H1 (cell line): Measurements from ENCODE around the gene AURKAIP1. TPM values are rescaled to one million over a fixed set of nuclear protein-coding genes. Genes with fewer than 3 reads are reported as not detected.

Experiments
- CTCF ChIA-PET: fragments of 300-600 bp; sonication (Branson Sonifier 250); formaldehyde crosslinking; loops from one replicate; lab custom pipeline; 2021; ENCODE audit not compliant: partially characterized antibody; lab: Charles Lee
- POLR2A ChIA-PET: fragments of 300-600 bp; sonication (Branson Sonifier 250); formaldehyde crosslinking; loops from one replicate; lab custom pipeline; 2021; ENCODE audit warnings: inconsistent platforms; ENCODE audit not compliant: partially characterized antibody; lab: Charles Lee
- DNase-seq, 2 experiments: peaks; one replicate each; pipeline versions ENCODE4 v3.0.0 to v3.0.0-alpha.2; 2010 to 2022; ENCODE audit warnings: low spot score in 2 of 2, low read depth in 1 of 2, mixed read lengths in 1 of 2
- FAIRE-seq: peaks from 2 replicates; lab custom pipeline; 2011; peaks lifted over from hg19 to GRCh38; lab: Jason Lieb, UNC
- H2AFZ ChIP-seq: 2 replicates; pipeline ENCODE4 v1.8.1; 2012; ENCODE audit warnings: low read length, inconsistent platforms
- H2AK5ac ChIP-seq: 2 replicates; pipeline ENCODE4 v1.6.1; 2013; ENCODE audit warnings: low read depth, low read length
- H2BK120ac ChIP-seq: replicated peaks from 2 replicates; pipeline ENCODE3; 2013; ENCODE audit warnings: low read depth, low read length, inconsistent platforms
- H2BK12ac ChIP-seq: 2 replicates; pipeline ENCODE4 v1.6.1; 2013; ENCODE audit warnings: low read depth, low read length
- H2BK15ac ChIP-seq: 2 replicates; pipeline ENCODE4 v1.6.1; 2013; ENCODE audit warnings: low read length
- H2BK20ac ChIP-seq: 2 replicates; pipeline ENCODE4 v1.6.1; 2013; ENCODE audit warnings: low read length
- H2BK5ac ChIP-seq: 2 replicates; pipeline ENCODE4 v1.6.1; 2013; ENCODE audit warnings: low read depth, low read length
- H3K14ac ChIP-seq: 2 replicates; pipeline ENCODE4 v1.6.1; 2013; ENCODE audit warnings: inconsistent platforms; ENCODE audit not compliant: insufficient read length
- H3K18ac ChIP-seq: 2 replicates; pipeline ENCODE4 v1.6.1; 2013; ENCODE audit warnings: low read length; ENCODE audit errors: extremely low read depth
- H3K23ac ChIP-seq: 2 replicates; pipeline ENCODE4 v1.6.1; 2013; ENCODE audit warnings: inconsistent platforms; ENCODE audit not compliant: insufficient read length
- H3K23me2 ChIP-seq: 2 replicates; pipeline ENCODE4 v1.6.1; 2013; ENCODE audit warnings: low read depth, low read length
- H3K27ac ChIP-seq: 2 replicates; pipeline ENCODE4 v1.6.1; 2011; ENCODE audit warnings: low read depth, low read length, inconsistent platforms
- H3K27me3 ChIP-seq, 4 experiments: replicated peaks in 1 of 4; 1 replicate in 1 of 4; 2 replicates in 3 of 4; pipeline versions ENCODE4 v1.6.1 to v1.8.1; 2011 to 2013; ENCODE audit warnings: low read length in 3 of 4, mild to moderate bottlenecking in 3 of 4, inconsistent platforms in 2 of 4, mixed read lengths in 2 of 4, moderate library complexity in 1 of 4; ENCODE audit not compliant: control insufficient read depth in 3 of 4, insufficient read depth in 3 of 4; ENCODE audit errors: extremely low read depth in 1 of 4
- H3K36me3 ChIP-seq, 4 experiments: 2 replicates each; pipeline versions ENCODE4 v1.6.1 to v1.8.1; 2011 to 2013; ENCODE audit warnings: mild to moderate bottlenecking in 4 of 4, low read length in 3 of 4, moderate library complexity in 2 of 4, control low read depth in 1 of 4, inconsistent platforms in 1 of 4; ENCODE audit not compliant: insufficient read depth in 4 of 4, control insufficient read depth in 2 of 4
- H3K4ac ChIP-seq: replicated peaks from 2 replicates; pipeline ENCODE3; 2013; ENCODE audit warnings: low read length, low read depth, mixed read lengths, inconsistent platforms; ENCODE audit not compliant: insufficient read length
- H3K4me1 ChIP-seq, 4 experiments: replicated peaks in 1 of 4; 1 replicate in 1 of 4; 2 replicates in 3 of 4; pipeline versions ENCODE4 v1.6.1 to v1.8.1; 2011 to 2013; ENCODE audit warnings: low read length in 3 of 4, inconsistent platforms in 2 of 4, mixed read lengths in 1 of 4; ENCODE audit not compliant: insufficient read depth in 4 of 4, control insufficient read depth in 3 of 4
- H3K4me2 ChIP-seq, 2 experiments: 2 replicates each; pipeline versions ENCODE4 v1.6.1 to v1.8.1; 2011 to 2013; ENCODE audit warnings: low read depth in 2 of 2, low read length in 2 of 2, control low read depth in 1 of 2, inconsistent platforms in 1 of 2, mild to moderate bottlenecking in 1 of 2; ENCODE audit not compliant: insufficient read depth in 1 of 2
- H3K4me3 ChIP-seq, 4 experiments: fragments of 200-600, 300-600 bp in 1 of 4; sonication (generic), shearing (Covaris generic), sonication (Bioruptor Twin) in 1 of 4; 2 replicates each; pipeline versions ENCODE4 v1.5.1 to v1.8.1; 2011 to 2016; ENCODE audit warnings: low read length in 4 of 4, low read depth in 3 of 4, control low read depth in 2 of 4, inconsistent platforms in 2 of 4, mild to moderate bottlenecking in 2 of 4, mixed read lengths in 1 of 4, moderate library complexity in 1 of 4; ENCODE audit not compliant: insufficient read depth in 2 of 4; ENCODE audit errors: extremely low read depth in 1 of 4
- H3K56ac ChIP-seq: replicated peaks from 2 replicates; pipeline ENCODE3; 2013; ENCODE audit warnings: low read depth, mild to moderate bottlenecking, mixed read lengths, low read length, inconsistent platforms; ENCODE audit not compliant: insufficient read length
- H3K79me1 ChIP-seq: 2 replicates; pipeline ENCODE4 v1.6.1; 2013; ENCODE audit warnings: low read depth, low read length, control low read depth
- H3K79me2 ChIP-seq, 2 experiments: 2 replicates each; pipeline versions ENCODE4 v1.6.1 to v1.8.1; 2012 to 2013; ENCODE audit warnings: low read length in 2 of 2, mild to moderate bottlenecking in 2 of 2, inconsistent platforms in 1 of 2; ENCODE audit not compliant: insufficient read depth in 2 of 2, control insufficient read depth in 1 of 2
- H3K9ac ChIP-seq, 4 experiments: replicated peaks in 1 of 4; 1 replicate in 1 of 4; 2 replicates in 3 of 4; pipeline versions ENCODE4 v1.6.1 to v1.8.1; 2011 to 2013; ENCODE audit warnings: low read depth in 3 of 4, low read length in 3 of 4, control low read depth in 2 of 4, mild to moderate bottlenecking in 2 of 4, moderate library complexity in 2 of 4, inconsistent platforms in 1 of 4; ENCODE audit errors: extremely low read depth in 1 of 4
- H3K9me3 ChIP-seq, 2 experiments: 2 replicates each; pipeline versions ENCODE4 v1.6.1 to v1.8.1; 2012 to 2013; ENCODE audit warnings: mild to moderate bottlenecking in 2 of 2, moderate library complexity in 2 of 2, control low read depth in 1 of 2, inconsistent platforms in 1 of 2, low read depth in 1 of 2, low read length in 1 of 2, mixed read lengths in 1 of 2; ENCODE audit not compliant: insufficient read depth in 2 of 2
- H4K20me1 ChIP-seq, 2 experiments: replicated peaks in 1 of 2; 2 replicates each; pipeline versions ENCODE3 to v1.8.1; 2011 to 2013; ENCODE audit warnings: inconsistent platforms in 2 of 2, low read length in 2 of 2, mild to moderate bottlenecking in 1 of 2; ENCODE audit not compliant: insufficient read depth in 2 of 2, control insufficient read depth in 1 of 2
- H4K5ac ChIP-seq: 2 replicates; pipeline ENCODE4 v1.6.1; 2013; ENCODE audit warnings: low read length, low read depth, mixed read lengths, inconsistent platforms; ENCODE audit not compliant: insufficient read length
- H4K8ac ChIP-seq: 2 replicates; pipeline ENCODE4 v1.8.0; 2013; ENCODE audit warnings: mild to moderate bottlenecking, moderate library complexity, low read length, inconsistent platforms; ENCODE audit not compliant: insufficient read depth; ENCODE audit errors: extremely low read depth
- H4K91ac ChIP-seq: replicated peaks from 2 replicates; pipeline ENCODE3; 2013; ENCODE audit warnings: low read length, mixed read lengths, inconsistent platforms; ENCODE audit not compliant: insufficient read length
- ASH2L ChIP-seq: fragments of 200-600, 300-600 bp; sonication (generic); IDR thresholded peaks from one replicate; pipeline ENCODE4 v1.7.1; 2017; ENCODE audit warnings: low read length
- CEBPB ChIP-seq: IDR thresholded peaks from 2 replicates; pipeline ENCODE4 v1.6.1; 2012; ENCODE audit warnings: low read depth, low read length
- HDAC2 ChIP-seq, 2 experiments: fragments of 300-600 bp in 1 of 2; sonication (generic) in 1 of 2; IDR thresholded peaks; 2 replicates each; pipeline ENCODE4 v1.6.1; 2011 to 2012; ENCODE audit warnings: low read depth in 2 of 2, low read length in 2 of 2, mild to moderate bottlenecking in 2 of 2, moderate library complexity in 2 of 2, borderline replicate concordance in 1 of 2, inconsistent platforms in 1 of 2
- SIN3A ChIP-seq, 2 experiments: IDR thresholded peaks in 1 of 2; conservative IDR thresholded peaks in 1 of 2; 2 replicates each; pipeline ENCODE4 v1.6.1; 2011 to 2012; ENCODE audit warnings: low read length in 2 of 2, improper control_type of control experiment in 1 of 2, low read depth in 1 of 2, mild to moderate bottlenecking in 1 of 2
- TAF1 ChIP-seq: IDR thresholded peaks from 2 replicates; pipeline ENCODE4 v1.6.1; 2011; ENCODE audit warnings: mild to moderate bottlenecking, low read depth, low read length
- WGBS, 2 experiments: shearing (Covaris generic) in 1 of 2; methylation state at CpG; one replicate each; pipeline versions ENCODE4 v1.1.6 to v1.1.7; 2013 to 2015; ENCODE audit warnings: low lambda C conversion rate in 2 of 2, mixed read lengths in 2 of 2, inconsistent platforms in 1 of 2, low coverage in 1 of 2, missing lambda C conversion rate in 1 of 2; ENCODE audit not compliant: insufficient replicate concordance in 2 of 2, insufficient coverage in 1 of 2, insufficient read length in 1 of 2; ENCODE audit errors: extremely low coverage in 1 of 2, missing lambda C conversion rate in 1 of 2; 5-methylcytosine and 5-hydroxymethylcytosine counted together
- polyA plus RNA-seq, 7 experiments: library from polyadenylated mRNA; depleted of rRNA in 3 of 7; stranded (reverse) in 5 of 7; unstranded in 2 of 7; fragments of >200 nt in 5 of 7; fragments of 200-250 nt in 2 of 7; gene quantifications; 1 replicate in 5 of 7; 2 replicates in 1 of 7; 4 replicates in 1 of 7; pipeline versions ENCODE4 v1.2.1 to v1.2.3, GENCODE V29; 2011 to 2013; ENCODE audit warnings: missing spikeins in 2 of 7, mixed read lengths in 2 of 7
- total RNA-seq: library from RNA; stranded (reverse); fragmentation: NEBNext Ultra II Directional; extraction: Animal tissue kit (Norgen Biotek cat#: 25700); gene quantifications from 2 replicates; pipeline ENCODE4 v1.2.1, GENCODE V29; 2021

The AURKAIP1 gene
- total and polyA plus RNA-seq, 2 of the 8 experiments (the other 6 are each of a cell fraction or from before 2014, with no cell fraction given): 87.8 to 194 TPM

DNA sequence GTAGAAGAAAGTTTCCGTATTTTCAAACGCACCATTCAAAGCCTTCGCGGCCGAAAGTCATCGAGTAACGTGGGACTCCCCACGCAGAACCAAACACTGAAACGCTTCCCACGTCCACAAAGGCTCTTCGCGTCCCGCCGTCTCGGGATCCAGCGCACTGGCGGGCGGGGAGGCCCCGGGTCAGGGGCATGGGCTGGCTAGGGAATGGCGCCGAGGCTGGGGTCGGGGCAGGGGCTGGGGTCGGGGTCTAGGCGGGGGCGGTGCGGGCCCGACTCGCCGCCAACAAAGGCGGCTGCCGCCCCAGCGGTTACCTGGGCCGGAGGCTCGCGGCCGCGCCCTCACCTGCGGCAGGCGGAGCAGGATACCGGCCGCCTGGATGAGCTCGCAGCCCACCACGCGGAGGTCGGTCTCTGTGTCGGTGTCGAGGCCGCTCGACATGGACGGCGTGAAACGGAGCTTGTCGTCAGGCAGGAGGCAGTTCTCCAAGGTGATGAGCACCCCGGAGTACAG, 23.7 kb upstream of the AURKAIP1 start:
- POLR2A ChIA-PET: interaction anchor here (0.6 to 33.4 kb wide), 21 partner anchors 2 to 145 kb away, joined by 3 to 719 read pairs (median 4); partner anchors contain the start of genes ANKRD65, AURKAIP1, CCNL2 and MRPL20

More for the DNA sequence above, 23.7 kb upstream of the AURKAIP1 start:
- peak overlapping the region; percentile 95 for H4K91ac ChIP-seq
- peaks cover 10 to 21% of the 10 kb centered on the region in 2 experiments for H4K20me1 ChIP-seq
- peak overlapping the region; percentile 87 to 97 (median 96) for H3K9ac ChIP-seq
- no peak overlapping the region for H2BK20ac ChIP-seq
- peak overlapping the region; percentile 96; the same call in 1 of the 2 replicates for H4K8ac ChIP-seq
- H4K5ac ChIP-seq: peak overlapping the region; percentile 40
- peaks cover 15% of the 10 kb centered on the region for H3K79me1 ChIP-seq
- CTCF ChIA-PET: interaction anchor here (0.7 to 3.1 kb wide), 10 partner anchors 10 to 94 kb away, joined by 3 to 19 read pairs (median 4); partner anchors contain the start of gene AURKAIP1
- peak overlapping the region; percentile 93 to 95 (median 94) for H3K4me3 ChIP-seq
- no peak overlapping the region for H2BK120ac ChIP-seq
- WGBS, 2 experiments: 1% methylated on average over 26 of the region's 54 CpGs; no CpG with 5 or more reads in 1 of the 2 experiments
- peak overlapping the region; percentile 50 for H3K56ac ChIP-seq
- no peaks in the 10 kb centered on the region for H3K9me3 ChIP-seq
- peak; percentile 42 for TF ChIP-seq ASH2L
- TF ChIP-seq TAF1: no peak
- 0 out of 4 replicates have a peak, but pooled peaks of 1 of the 2 experiments have one; percentile 8 for TF ChIP-seq HDAC2 (IDR thresholded peaks at IDR 0.05; ENCODE audit: borderline replicate concordance in 1 of 2, low read depth in 2 of 2, low read length in 2 of 2)
- 0 out of 4 replicates have a peak, but pooled peaks of 1 of the 2 experiments have one; percentile 26 for TF ChIP-seq SIN3A (conservative IDR thresholded peaks at IDR 0.05 in 1 of 2, IDR thresholded peaks at IDR 0.05 in 1 of 2; ENCODE audit: low read depth in 1 of 2, low read length in 2 of 2)
- no peak for TF ChIP-seq CEBPB
- no peak overlapping the region for H3K23ac ChIP-seq
- FAIRE-seq (no peak), DNase-seq (no peak)
- peak overlapping the region; percentile 87 for H2BK5ac ChIP-seq
- H3K4me2 ChIP-seq: peak overlapping the region; percentile 81 to 89
- H3K36me3 ChIP-seq: peaks cover 31 to 65% (median 45%) of the 10 kb centered on the region in 4 experiments
- no peak overlapping the region; the same call in 1 of the 2 replicates for H3K18ac ChIP-seq
- H2AFZ ChIP-seq: no peak overlapping the region
- no peak overlapping the region for H3K4ac ChIP-seq
- H3K79me2 ChIP-seq: peaks cover 6 to 49% of the 10 kb centered on the region in 2 experiments; a peak in 3 of 4 replicates
- H3K27ac ChIP-seq: peak overlapping the region; percentile 89
- H3K23me2 ChIP-seq: peaks cover 17% of the 10 kb centered on the region
- peaks cover 0 to 18% (median 13%) of the 10 kb centered on the region in 4 experiments; a peak in 6 of 7 replicates for H3K4me1 ChIP-seq
- 0 out of 2 replicates have a peak overlapping the region, but pooled peaks have one; percentile 10 for H2AK5ac ChIP-seq
- no peak overlapping the region; the same call in 1 of the 2 replicates for H2BK15ac ChIP-seq
- H2BK12ac ChIP-seq: no peak overlapping the region
- no peaks in the 10 kb centered on the region for H3K27me3 ChIP-seq
- no peak overlapping the region for H3K14ac ChIP-seq
